BJ (cell line): Measurements from ENCODE around the gene LCE1C. TPM values are rescaled to one million over a fixed set of nuclear protein-coding genes. Genes with fewer than 3 reads are reported as not detected.

Experiments used
- CTCF ChIA-PET: fragments of 350-600 bp; formaldehyde crosslinking; extraction: SDS; loops from one replicate; lab custom pipeline; 2021; ENCODE audit warnings: antibody characterized with exemption, inconsistent platforms; lab: Yijun Ruan, JAX
- POLR2A ChIA-PET: fragments of 300-600 bp; sonication (Branson Sonifier 250); formaldehyde crosslinking; extraction: SDS; loops from one replicate; lab custom pipeline; 2021; ENCODE audit warnings: antibody characterized with exemption; lab: Charles Lee
- DNase-seq: peaks from one replicate; pipeline ENCODE4 v3.0.0-alpha.2; 2011; ENCODE audit warnings: low read depth
- H3K27me3 ChIP-seq: 2 replicates; pipeline ENCODE4 v1.6.0; 2011; ENCODE audit warnings: low read length; ENCODE audit not compliant: control insufficient read depth, insufficient read depth
- H3K36me3 ChIP-seq: 2 replicates; pipeline ENCODE4 v1.5.1; 2011; ENCODE audit warnings: low read length; ENCODE audit not compliant: control insufficient read depth, insufficient read depth
- H3K4me3 ChIP-seq: 2 replicates; pipeline ENCODE4 v1.5.1; 2011; ENCODE audit warnings: low read depth, mild to moderate bottlenecking, control low read depth, low read length
- CTCF ChIP-seq: IDR thresholded peaks from 2 replicates; pipeline ENCODE4 v1.5.1; 2011; ENCODE audit warnings: low read depth, mild to moderate bottlenecking, control low read depth, inconsistent platforms, low read length, moderate library complexity; ENCODE audit not compliant: insufficient read depth
- polyA plus RNA-seq: library from polyadenylated mRNA; depleted of rRNA; stranded (reverse); fragments of >200 nt; gene quantifications from 2 replicates; pipeline ENCODE4 v1.2.3, GENCODE V29; 2011

LCE1C gene
- polyA plus RNA-seq, 1 experiment, result not detected

GRCh38 chr1:152824964-152825363, 18.5 kb upstream of the LCE1C start:
- Histone ChIP-seq H3K4me3 (no peak overlapping the region), H3K36me3 (no peaks in the 10 kb centered on the region), H3K27me3 (no peaks in the 10 kb centered on the region)
- ChIA-PET POLR2A (no interaction called here), CTCF (interaction anchor here (1.6 kb wide), 1 partner anchor 45 kb away, joined by 4 read pairs; no protein-coding TSS in a partner anchor)
- no peak for DNase-seq
- TF ChIP-seq CTCF, result no peak

GRCh38 chr1:152823294-152823693, 16.8 kb upstream of the LCE1C start:
- CTCF ChIA-PET, result no interaction called here
- H3K27me3 ChIP-seq, result no peaks in the 10 kb centered on the region
- POLR2A ChIA-PET, result no interaction called here
- no peaks in the 10 kb centered on the region for H3K36me3 ChIP-seq
- H3K4me3 ChIP-seq, result no peak overlapping the region
- no peak for TF ChIP-seq CTCF
- no peak for DNase-seq

- no peak overlapping the region for H3K4me3 ChIP-seq
- H3K27me3 ChIP-seq, result no peaks in the 10 kb centered on the region
- no peak for DNase-seq
- no peak for TF ChIP-seq CTCF
- ChIA-PET POLR2A (no interaction called here), CTCF (interaction anchor here (1.5 kb wide), 1 partner anchor 53 kb away, joined by 4 read pairs; no protein-coding TSS in a partner anchor)
- no peaks in the 10 kb centered on the region for H3K36me3 ChIP-seq
These were observed 10.9 kb upstream of the LCE1C start for GRCh38 chr1:152817309-152817708.

GRCh38 chr1:152811671-152812070, 5.2 kb upstream of the LCE1C start, which contains the start of gene LCE1B:
Gene LCE1B (plus strand): TSS chr1:152811971. CDS start chr1:152812447, 476 bp downstream.
- H3K27me3 ChIP-seq, result no peaks in the 10 kb centered on the region
- H3K4me3 ChIP-seq, result no peak within 1 kb of the TSS
- ChIA-PET CTCF (no interaction called here), POLR2A (no interaction called here)
- DNase-seq, result no peak
- H3K36me3 ChIP-seq, result no peaks in the 10 kb centered on the region
- no peak for TF ChIP-seq CTCF

- H3K36me3 ChIP-seq, result no peaks in the 10 kb centered on the region
- no peak for DNase-seq
- no peak for TF ChIP-seq CTCF
- no peaks in the 10 kb centered on the region for H3K27me3 ChIP-seq
- ChIA-PET CTCF (no interaction called here), POLR2A (no interaction called here)
- H3K4me3 ChIP-seq, result no peak overlapping the region
These were observed 4.6 kb upstream of the LCE1C start for GRCh38 chr1:152811050-152811449.
